B cell (primary cell): Measurements from ENCODE around the gene BPIFB3.

Experiments
- EZH2 ChIP-seq: IDR thresholded peaks from 2 replicates; pipeline ENCODE4 v1.6.1; 2012; ENCODE audit warnings: borderline replicate concordance, low read depth, mild to moderate bottlenecking, moderate library complexity, low read length; ENCODE audit not compliant: insufficient read depth, poor library complexity, severe bottlenecking
- TF ChIP-seq, protein P1 (sequence below): fragments of 200-600 bp; IDR thresholded peaks from one replicate; pipeline ENCODE4 v1.8.0; 2022; ENCODE audit warnings: antibody characterized with exemption, mild to moderate bottlenecking

DNA sequence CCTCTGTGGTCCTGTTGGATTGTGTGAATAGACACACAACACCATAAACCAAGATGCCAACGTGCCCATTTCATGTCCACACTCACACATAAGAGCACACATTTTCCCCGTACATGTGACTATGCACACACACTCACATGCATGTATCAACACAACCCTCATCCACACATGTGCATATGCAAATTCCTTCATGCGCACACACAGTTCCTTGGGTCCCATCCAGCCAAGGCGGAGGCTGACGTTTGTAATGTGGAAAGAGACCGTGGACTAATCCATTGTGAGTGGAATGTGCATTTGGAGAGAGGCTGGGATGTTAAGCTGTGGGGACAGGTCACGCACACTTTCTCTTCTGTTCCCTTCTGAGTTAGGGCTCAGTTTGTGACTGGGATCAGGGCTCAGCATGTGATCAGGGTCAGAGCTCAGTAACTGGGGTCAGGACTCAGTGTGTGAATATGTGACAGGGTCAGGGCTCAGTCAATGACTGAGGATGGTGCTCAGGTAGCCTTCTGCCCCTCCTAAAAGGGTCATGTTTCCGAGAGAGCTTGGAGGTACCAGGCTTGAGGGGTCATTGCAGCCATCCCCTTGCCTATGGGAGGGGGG is 46.8 kb upstream of the BPIFB3 start:
- TF ChIP-seq, protein P1, sequence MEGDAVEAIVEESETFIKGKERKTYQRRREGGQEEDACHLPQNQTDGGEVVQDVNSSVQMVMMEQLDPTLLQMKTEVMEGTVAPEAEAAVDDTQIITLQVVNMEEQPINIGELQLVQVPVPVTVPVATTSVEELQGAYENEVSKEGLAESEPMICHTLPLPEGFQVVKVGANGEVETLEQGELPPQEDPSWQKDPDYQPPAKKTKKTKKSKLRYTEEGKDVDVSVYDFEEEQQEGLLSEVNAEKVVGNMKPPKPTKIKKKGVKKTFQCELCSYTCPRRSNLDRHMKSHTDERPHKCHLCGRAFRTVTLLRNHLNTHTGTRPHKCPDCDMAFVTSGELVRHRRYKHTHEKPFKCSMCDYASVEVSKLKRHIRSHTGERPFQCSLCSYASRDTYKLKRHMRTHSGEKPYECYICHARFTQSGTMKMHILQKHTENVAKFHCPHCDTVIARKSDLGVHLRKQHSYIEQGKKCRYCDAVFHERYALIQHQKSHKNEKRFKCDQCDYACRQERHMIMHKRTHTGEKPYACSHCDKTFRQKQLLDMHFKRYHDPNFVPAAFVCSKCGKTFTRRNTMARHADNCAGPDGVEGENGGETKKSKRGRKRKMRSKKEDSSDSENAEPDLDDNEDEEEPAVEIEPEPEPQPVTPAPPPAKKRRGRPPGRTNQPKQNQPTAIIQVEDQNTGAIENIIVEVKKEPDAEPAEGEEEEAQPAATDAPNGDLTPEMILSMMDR, result no peak
- no peak for TF ChIP-seq EZH2
